Measurements from ENCODE around the gene NHLRC1. TPM values are rescaled to one million over a fixed set of nuclear protein-coding genes. Genes with fewer than 3 reads are reported as not detected.

NHLRC1 gene
- total and polyA plus RNA-seq, 2 of the 8 experiments (the other 6 are each of a cell fraction or from before 2014, with no cell fraction given), result 0.57 to 0.58 TPM

- H3K27me3 ChIP-seq (replicated peaks in 1 of 4; ENCODE audit: control insufficient read depth in 3 of 4, extremely low read depth in 1 of 4, insufficient read depth in 3 of 4, low read length in 3 of 4), result peaks cover 0 to 20% (median 12%) of the 10 kb centered on the region in 4 experiments; a peak in 5 of 7 replicates
- no peak overlapping the region for H3K56ac ChIP-seq (replicated peaks; ENCODE audit: insufficient read length, low read depth, low read length)
- no peak overlapping the region for H3K23ac ChIP-seq (ENCODE audit: insufficient read length)
- H3K9me3 ChIP-seq (ENCODE audit: insufficient read depth in 2 of 2, low read depth in 1 of 2, low read length in 1 of 2), result peaks cover 0 to 4% of the 10 kb centered on the region in 2 experiments; a peak in 1 of 4 replicates
- no peaks in the 10 kb centered on the region for H4K20me1 ChIP-seq (replicated peaks in 1 of 2; ENCODE audit: control insufficient read depth in 1 of 2, insufficient read depth in 2 of 2, low read length in 2 of 2)
- no peak overlapping the region for H4K5ac ChIP-seq (ENCODE audit: insufficient read length, low read depth, low read length)
- H3K4me1 ChIP-seq (replicated peaks in 1 of 4; ENCODE audit: control insufficient read depth in 3 of 4, insufficient read depth in 4 of 4, low read length in 3 of 4), result peaks cover 0 to 7% (median 3%) of the 10 kb centered on the region in 4 experiments; a peak in 4 of 7 replicates
- DNase-seq (ENCODE audit: low read depth in 1 of 2, low spot score in 2 of 2) (no peak), FAIRE-seq (no peak)
- H4K8ac ChIP-seq (ENCODE audit: extremely low read depth, insufficient read depth, low read length), result no peak overlapping the region
- no peaks in the 10 kb centered on the region for H3K36me3 ChIP-seq (ENCODE audit: control insufficient read depth in 2 of 4, insufficient read depth in 4 of 4, low read length in 3 of 4)
- no peak overlapping the region for H3K27ac ChIP-seq (ENCODE audit: low read depth, low read length)
- no peak overlapping the region for H2AK5ac ChIP-seq (ENCODE audit: low read depth, low read length)
- 92% methylated on average over 5 of the region's 5 CpGs; no CpG with 5 or more reads in 1 of the 2 experiments for WGBS, 2 experiments (ENCODE audit: extremely low coverage in 1 of 2, insufficient coverage in 1 of 2, insufficient read length in 1 of 2, insufficient replicate concordance in 2 of 2, low coverage in 1 of 2, low lambda C conversion rate in 2 of 2, missing lambda C conversion rate in 1 of 2)
- no peak overlapping the region for H2AFZ ChIP-seq (ENCODE audit: low read length)
- no peak overlapping the region for H4K91ac ChIP-seq (replicated peaks; ENCODE audit: insufficient read length, low read length)
- no peak overlapping the region for H3K4ac ChIP-seq (replicated peaks; ENCODE audit: insufficient read length, low read depth, low read length)
- POLR2A ChIA-PET (ENCODE audit: partially characterized antibody), result interaction anchor here (0.6 to 1.6 kb wide), 2 partner anchors 16 to 115 kb away, joined by 3 read pairs; no protein-coding TSS in a partner anchor
- H3K4me2 ChIP-seq (ENCODE audit: insufficient read depth in 1 of 2, low read depth in 2 of 2, low read length in 2 of 2), result no peak overlapping the region
- TF ChIP-seq SIX5 (IDR thresholded peaks at IDR 0.05; ENCODE audit: low read depth, low read length) (no peak), USF2 (IDR thresholded peaks at IDR 0.05; ENCODE audit: low read length) (no peak), EZH2 (IDR thresholded peaks at IDR 0.05; ENCODE audit: low read depth, low read length, severe bottlenecking) (no peak), KDM1A (IDR thresholded peaks at IDR 0.05; ENCODE audit: borderline replicate concordance, low read length) (no peak), CTCF (IDR thresholded peaks at IDR 0.05; ENCODE audit: control extremely low read depth in 1 of 3, insufficient read depth in 1 of 3, low read depth in 1 of 3, low read length in 3 of 3) (no peak), E2F6 (IDR thresholded peaks at IDR 0.05) (no peak), RXRA (IDR thresholded peaks at IDR 0.05; ENCODE audit: insufficient read depth, low read depth, low read length) (no peak)
- no peaks in the 10 kb centered on the region for H3K79me1 ChIP-seq (ENCODE audit: low read depth, low read length)
- no peak overlapping the region for H3K14ac ChIP-seq (ENCODE audit: insufficient read length)
- no peaks in the 10 kb centered on the region for H3K79me2 ChIP-seq (ENCODE audit: control insufficient read depth in 1 of 2, insufficient read depth in 2 of 2, low read length in 2 of 2)
- no peak overlapping the region for H3K4me3 ChIP-seq (ENCODE audit: extremely low read depth in 1 of 4, insufficient read depth in 2 of 4, low read depth in 3 of 4, low read length in 4 of 4)
- H3K23me2 ChIP-seq (ENCODE audit: low read depth, low read length), result peaks cover 3% of the 10 kb centered on the region; the same call in 1 of the 2 replicates
- H2BK15ac ChIP-seq (ENCODE audit: low read length), result no peak overlapping the region
- H2BK12ac ChIP-seq (ENCODE audit: low read depth, low read length), result no peak overlapping the region
- H3K18ac ChIP-seq (ENCODE audit: extremely low read depth, low read length), result no peak overlapping the region
- no peak overlapping the region for H2BK20ac ChIP-seq (ENCODE audit: low read length)
- CTCF ChIA-PET (ENCODE audit: partially characterized antibody), result interaction anchor here (1.3 kb wide), 1 partner anchor 19 kb away, joined by 3 read pairs; no protein-coding TSS in a partner anchor
- no peak overlapping the region for H2BK5ac ChIP-seq (ENCODE audit: low read depth, low read length)
- no peak overlapping the region for H2BK120ac ChIP-seq (replicated peaks; ENCODE audit: low read depth, low read length)
- H3K9ac ChIP-seq (replicated peaks in 1 of 4; ENCODE audit: extremely low read depth in 1 of 4, low read depth in 3 of 4, low read length in 3 of 4), result no peak overlapping the region
Observed at GRCh38 chr6:18119236-18119635, 3.2 kb downstream of the NHLRC1 start.
